Mesenchymal stem cell (in vitro differentiated cells and primary cell): Measurements from ENCODE around the gene ARL6IP4.

Experiments
- DNase-seq: peaks from one replicate; pipeline ENCODE4 v3.0.0-alpha.2; 2013
- H2AFZ ChIP-seq: one replicate; pipeline ENCODE4 v1.6.1; 2013; ENCODE audit warnings: low read depth, mild to moderate bottlenecking, control low read depth, inconsistent platforms, low read length, moderate library complexity
- H2AK5ac ChIP-seq: 2 replicates; pipeline ENCODE4 v1.6.1; 2013; ENCODE audit warnings: low read length, moderate library complexity, mild to moderate bottlenecking, inconsistent platforms; ENCODE audit not compliant: severe bottlenecking
- H2BK120ac ChIP-seq: one replicate; pipeline ENCODE4 v1.6.1; 2013; ENCODE audit warnings: low read depth, mild to moderate bottlenecking, inconsistent platforms, low read length, moderate library complexity
- H2BK12ac ChIP-seq, 2 experiments: one replicate each; pipeline ENCODE4 v1.6.1; 2013; ENCODE audit warnings: inconsistent platforms in 2 of 2, low read length in 2 of 2, mild to moderate bottlenecking in 2 of 2, moderate library complexity in 2 of 2, control low read depth in 1 of 2
- H2BK15ac ChIP-seq: one replicate; pipeline ENCODE4 v1.6.1; 2013; ENCODE audit warnings: mild to moderate bottlenecking, low read depth, inconsistent platforms; ENCODE audit not compliant: poor library complexity, severe bottlenecking
- H2BK5ac ChIP-seq: 2 replicates; pipeline ENCODE4 v1.6.1; 2013; ENCODE audit warnings: low read depth, mild to moderate bottlenecking, low read length, control low read depth, inconsistent platforms; ENCODE audit not compliant: poor library complexity, severe bottlenecking
- H3K14ac ChIP-seq, 2 experiments: one replicate each; pipeline ENCODE4 v1.6.1; 2013; ENCODE audit warnings: inconsistent platforms in 2 of 2, low read length in 2 of 2, control low read depth in 1 of 2, mild to moderate bottlenecking in 1 of 2, moderate library complexity in 1 of 2
- H3K18ac ChIP-seq, 2 experiments: one replicate each; pipeline ENCODE4 v1.6.1; 2013; ENCODE audit warnings: inconsistent platforms in 2 of 2, low read length in 2 of 2, control low read depth in 1 of 2, low read depth in 1 of 2, mild to moderate bottlenecking in 1 of 2
- H3K23ac ChIP-seq, 2 experiments: one replicate each; pipeline ENCODE4 v1.6.1; 2013; ENCODE audit warnings: inconsistent platforms in 2 of 2, low read length in 2 of 2, mild to moderate bottlenecking in 2 of 2, moderate library complexity in 2 of 2, control low read depth in 1 of 2
- H3K27ac ChIP-seq: 2 replicates; pipeline ENCODE4 v1.5.1; 2013; ENCODE audit warnings: mild to moderate bottlenecking, moderate library complexity, low read length, control low read depth, inconsistent platforms; ENCODE audit not compliant: poor library complexity, severe bottlenecking
- H3K27me3 ChIP-seq, 2 experiments: 2 replicates each; pipeline versions ENCODE4 v1.6.1 to v1.7.0; 2013; ENCODE audit warnings: low read length in 2 of 2, mild to moderate bottlenecking in 2 of 2, moderate library complexity in 2 of 2, control low read depth in 1 of 2, inconsistent platforms in 1 of 2; ENCODE audit not compliant: control insufficient read depth in 1 of 2, insufficient read depth in 1 of 2
- H3K36me3 ChIP-seq, 2 experiments: 2 replicates each; pipeline versions ENCODE4 v1.6.1 to v1.7.0; 2013; ENCODE audit warnings: low read length in 2 of 2, control low read depth in 1 of 2, inconsistent platforms in 1 of 2, low read depth in 1 of 2, mild to moderate bottlenecking in 1 of 2; ENCODE audit not compliant: insufficient read depth in 2 of 2, control insufficient read depth in 1 of 2
- H3K4ac ChIP-seq, 2 experiments: one replicate each; pipeline ENCODE4 v1.6.1; 2013; ENCODE audit warnings: inconsistent platforms in 2 of 2, low read length in 2 of 2, mild to moderate bottlenecking in 2 of 2, moderate library complexity in 2 of 2, control low read depth in 1 of 2, low read depth in 1 of 2
- H3K4me1 ChIP-seq: 2 replicates; pipeline ENCODE4 v1.6.1; 2013; ENCODE audit warnings: low read depth, low read length, control low read depth; ENCODE audit not compliant: control insufficient read depth, insufficient read depth
- H3K4me2 ChIP-seq: 2 replicates; pipeline ENCODE4 v1.6.1; 2013; ENCODE audit warnings: low read length, mild to moderate bottlenecking, inconsistent platforms; ENCODE audit not compliant: poor library complexity, severe bottlenecking
- H3K4me3 ChIP-seq, 2 experiments: 2 replicates each; pipeline versions ENCODE4 v1.5.1 to v1.7.0; 2013; ENCODE audit warnings: low read length in 2 of 2, mild to moderate bottlenecking in 2 of 2, control low read depth in 1 of 2, low read depth in 1 of 2; ENCODE audit not compliant: insufficient read depth in 1 of 2
- H3K79me1 ChIP-seq: replicated peaks from 2 replicates; pipeline ENCODE4 v1.6.1; 2013; ENCODE audit warnings: mild to moderate bottlenecking, control low read depth, low read length, inconsistent platforms; ENCODE audit not compliant: poor library complexity, severe bottlenecking
- H3K9ac ChIP-seq: 2 replicates; pipeline ENCODE4 v1.7.0; 2013; ENCODE audit warnings: mild to moderate bottlenecking, low read length, moderate library complexity
- H3K9me3 ChIP-seq: 2 replicates; pipeline ENCODE4 v1.7.0; 2013; ENCODE audit warnings: mild to moderate bottlenecking, low read length; ENCODE audit not compliant: control insufficient read depth
- H4K8ac ChIP-seq: one replicate; pipeline ENCODE4 v1.6.1; 2013; ENCODE audit warnings: inconsistent platforms, mild to moderate bottlenecking, low read length, moderate library complexity
- H4K91ac ChIP-seq: one replicate; pipeline ENCODE4 v1.6.1; 2013; ENCODE audit warnings: mild to moderate bottlenecking, low read length, inconsistent platforms
- WGBS: methylation state at CpG from one replicate; pipeline ENCODE4 v1.1.7; 2013; ENCODE audit warnings: mixed read lengths; 5-methylcytosine and 5-hydroxymethylcytosine counted together

Gene ARL6IP4

GRCh38 chr12:123022846-123023245 lies 42.4 kb downstream of the ARL6IP4 start:
- Histone ChIP-seq H3K36me3 (peaks cover 13 to 19% of the 10 kb centered on the region in 2 experiments), H3K79me1 (peaks cover 3% of the 10 kb centered on the region), H3K4me2 (no peak overlapping the region), H3K14ac (no peak overlapping the region), H3K27ac (no peak overlapping the region), H2AFZ (no peak overlapping the region), H3K18ac (no peak overlapping the region), H2BK15ac (no peak overlapping the region), H3K9ac (no peak overlapping the region), H3K4me3 (no peak overlapping the region), H2BK12ac (no peak overlapping the region), H3K4me1 (peaks cover 6% of the 10 kb centered on the region), H3K9me3 (no peaks in the 10 kb centered on the region), H4K91ac (no peak overlapping the region), H2BK5ac (no peak overlapping the region), H3K27me3 (no peaks in the 10 kb centered on the region), H3K23ac (no peak overlapping the region), H2BK120ac (no peak overlapping the region), H2AK5ac (no peak overlapping the region), H3K4ac (no peak overlapping the region), H4K8ac (no peak overlapping the region)
- DNase-seq: no peak
- 95% methylated on average over 4 of the region's 5 CpGs for WGBS

- no peak overlapping the region for H2BK120ac ChIP-seq
- WGBS: 79% methylated on average over 7 of the region's 9 CpGs
- H2AFZ ChIP-seq: no peak overlapping the region
- H4K8ac ChIP-seq: no peak overlapping the region
- DNase-seq: peak; percentile 42
- H3K4me3 ChIP-seq: no peak overlapping the region
- H3K14ac ChIP-seq: peak overlapping the region in 1 of 2 experiments; percentile 51
- H3K27ac ChIP-seq: no peak overlapping the region
- no peak overlapping the region for H3K4ac ChIP-seq
- no peak overlapping the region for H4K91ac ChIP-seq
- peak overlapping the region; percentile 20 for H3K4me2 ChIP-seq
- no peak overlapping the region for H3K23ac ChIP-seq
- no peak overlapping the region for H3K18ac ChIP-seq
- H3K9ac ChIP-seq: peak overlapping the region; percentile 47
- H3K9me3 ChIP-seq: no peaks in the 10 kb centered on the region
- H3K79me1 ChIP-seq: peaks cover 3% of the 10 kb centered on the region
- peaks cover 16 to 23% of the 10 kb centered on the region in 2 experiments for H3K36me3 ChIP-seq
- H2BK15ac ChIP-seq: no peak overlapping the region
- no peak overlapping the region for H2BK5ac ChIP-seq
- H2BK12ac ChIP-seq: no peak overlapping the region
- H2AK5ac ChIP-seq: peak overlapping the region; percentile 6
- peaks cover 6% of the 10 kb centered on the region for H3K4me1 ChIP-seq
- H3K27me3 ChIP-seq: no peaks in the 10 kb centered on the region
Measured at GRCh38 chr12:123024819-123025391, 44.4 kb downstream of the ARL6IP4 start.

GRCh38 chr12:123026094-123026853 lies 45.8 kb downstream of the ARL6IP4 start:
- Histone ChIP-seq H3K23ac (no peak overlapping the region), H3K14ac (no peak overlapping the region)

GRCh38 chr12:123027726-123028445 lies 47.4 kb downstream of the ARL6IP4 start:
- no peak overlapping the region for H3K4ac ChIP-seq
- no peak overlapping the region for H2AK5ac ChIP-seq
- H3K14ac ChIP-seq: no peak overlapping the region
- H3K4me2 ChIP-seq: no peak overlapping the region
- H2BK120ac ChIP-seq: no peak overlapping the region
- H3K27ac ChIP-seq: no peak overlapping the region
- H3K79me1 ChIP-seq: peaks cover 4% of the 10 kb centered on the region
- H3K36me3 ChIP-seq: peaks cover 25 to 38% of the 10 kb centered on the region in 2 experiments
- no peak overlapping the region for H2BK5ac ChIP-seq
- H2AFZ ChIP-seq: no peak overlapping the region
- peaks cover 4% of the 10 kb centered on the region for H3K4me1 ChIP-seq
- no peak overlapping the region for H4K8ac ChIP-seq
- H3K18ac ChIP-seq: no peak overlapping the region
- no peak overlapping the region for H4K91ac ChIP-seq
- H3K27me3 ChIP-seq: no peaks in the 10 kb centered on the region
- H2BK12ac ChIP-seq: no peak overlapping the region
- 90% methylated on average over 19 of the region's 19 CpGs for WGBS
- no peak overlapping the region for H3K23ac ChIP-seq
- no peak overlapping the region for H3K4me3 ChIP-seq
- H2BK15ac ChIP-seq: no peak overlapping the region
- H3K9me3 ChIP-seq: no peaks in the 10 kb centered on the region
- H3K9ac ChIP-seq: no peak overlapping the region
- no peak for DNase-seq

More at GRCh38 chr12:123026094-123026853, 45.8 kb downstream of the ARL6IP4 start:
- Histone ChIP-seq H2BK120ac (no peak overlapping the region), H3K79me1 (peaks cover 3% of the 10 kb centered on the region), H2AK5ac (no peak overlapping the region), H3K4me2 (no peak overlapping the region), H2BK15ac (no peak overlapping the region), H2AFZ (no peak overlapping the region), H3K4me3 (no peak overlapping the region), H3K4ac (no peak overlapping the region), H4K91ac (no peak overlapping the region), H3K4me1 (peaks cover 6% of the 10 kb centered on the region), H3K27me3 (no peaks in the 10 kb centered on the region), H2BK5ac (no peak overlapping the region), H4K8ac (no peak overlapping the region), H2BK12ac (no peak overlapping the region), H3K18ac (no peak overlapping the region), H3K9me3 (no peaks in the 10 kb centered on the region), H3K9ac (no peak overlapping the region), H3K27ac (no peak overlapping the region), H3K36me3 (peaks cover 18 to 28% of the 10 kb centered on the region in 2 experiments)
- 89% methylated on average over 9 of the region's 9 CpGs for WGBS
- no peak for DNase-seq
